HUDEP-2 (cell line): Measurements from ENCODE around the gene PEX1.

Source experiments
- DNase-seq, 76 experiments: peaks; one replicate each; lab custom pipeline; 2025; ENCODE audit not compliant: unreplicated experiment in 76 of 76; lab: John Stamatoyannopoulos, UW

Gene PEX1

DNA sequence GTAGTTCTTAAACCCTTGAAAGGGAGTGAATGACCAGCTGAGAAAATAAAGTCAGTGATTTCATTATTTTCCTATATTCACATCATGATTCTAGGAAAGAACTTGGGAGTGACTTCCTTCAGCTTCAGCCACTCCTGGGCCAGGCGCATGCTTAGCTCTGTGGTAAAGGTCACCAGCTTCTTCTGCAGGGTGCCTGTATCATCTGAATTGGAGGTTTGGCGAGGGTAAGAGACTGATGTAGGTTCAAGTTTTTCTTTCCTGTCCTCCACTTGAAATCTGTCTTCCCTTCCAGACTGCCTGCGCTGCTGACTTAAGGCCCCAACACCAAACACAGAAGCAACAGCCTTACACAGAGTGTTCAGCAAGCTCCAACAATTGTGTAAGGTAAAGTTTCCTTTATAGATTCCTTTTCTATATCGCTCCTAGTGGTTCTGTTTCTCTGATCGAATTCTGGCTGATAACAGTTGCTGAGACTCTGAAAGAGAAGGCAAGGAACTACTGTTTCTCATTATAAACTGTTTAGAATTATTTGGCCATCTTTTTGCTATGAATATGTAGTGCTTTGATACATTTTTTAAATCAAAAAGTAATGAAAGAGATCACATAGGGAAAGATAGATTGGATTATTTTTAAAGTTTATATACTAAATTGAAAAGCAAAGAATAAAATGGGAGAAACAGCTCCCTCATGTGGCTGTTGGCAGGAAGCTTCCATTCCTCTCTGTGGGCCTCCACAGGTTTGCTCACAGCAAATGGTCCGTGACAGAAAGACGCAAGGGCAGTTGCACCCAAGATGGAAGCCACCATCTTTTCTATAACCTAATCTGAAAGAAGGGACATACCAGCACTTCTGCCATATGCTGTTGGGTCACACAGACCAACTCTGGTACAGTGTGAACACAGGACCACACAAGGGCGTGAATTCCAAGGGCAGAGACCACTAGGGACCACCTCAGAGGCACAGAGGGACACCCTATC, 67.0 kb downstream of the PEX1 start:
- DNase-seq, result peak in 35 of 76 experiments; percentile 1 to 40 (median 11)

DNA sequence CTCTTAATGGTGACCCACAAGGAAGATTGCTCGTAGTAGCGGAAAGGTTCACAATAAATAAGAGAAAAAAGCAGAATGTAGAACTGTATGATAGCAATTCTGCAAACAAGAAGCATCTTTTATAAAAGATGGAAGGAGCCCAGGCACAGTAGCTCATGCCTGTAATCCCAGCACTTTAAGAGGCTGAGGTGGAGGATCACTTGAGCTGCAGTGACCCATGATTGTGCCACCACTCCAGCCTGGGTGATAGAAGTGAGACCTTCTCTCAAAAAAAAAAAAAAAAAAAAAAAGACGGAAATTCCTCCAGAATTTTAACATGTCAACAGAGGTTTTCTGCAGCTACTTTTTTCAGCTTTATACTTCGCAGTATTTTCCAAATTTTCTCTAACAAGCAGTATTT, 67.8 kb downstream of the PEX1 start:
- DNase-seq, result no peak

GRCh38 chr7:92460109-92460508, 68.2 kb downstream of the PEX1 start:
- no peak for DNase-seq

DNA sequence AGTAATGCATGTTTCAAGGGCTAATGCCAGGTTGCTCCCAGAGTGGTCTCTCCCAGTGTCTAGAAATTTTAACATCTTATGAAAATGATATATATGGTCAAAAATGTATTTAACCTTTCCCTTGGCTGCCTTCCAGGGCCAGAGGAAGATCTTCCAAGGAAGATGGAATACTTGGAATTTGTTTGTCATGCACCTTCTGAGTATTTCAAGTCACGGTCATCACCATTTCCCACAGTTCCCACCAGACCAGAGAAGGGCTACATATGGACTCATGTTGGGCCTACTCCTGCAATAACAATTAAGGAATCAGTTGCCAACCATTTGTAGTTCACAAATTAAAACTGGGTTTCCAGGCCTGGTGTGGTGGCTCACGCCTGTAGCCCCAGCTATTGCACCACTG, 72.1 kb downstream of the PEX1 start:
- no peak for DNase-seq

DNA sequence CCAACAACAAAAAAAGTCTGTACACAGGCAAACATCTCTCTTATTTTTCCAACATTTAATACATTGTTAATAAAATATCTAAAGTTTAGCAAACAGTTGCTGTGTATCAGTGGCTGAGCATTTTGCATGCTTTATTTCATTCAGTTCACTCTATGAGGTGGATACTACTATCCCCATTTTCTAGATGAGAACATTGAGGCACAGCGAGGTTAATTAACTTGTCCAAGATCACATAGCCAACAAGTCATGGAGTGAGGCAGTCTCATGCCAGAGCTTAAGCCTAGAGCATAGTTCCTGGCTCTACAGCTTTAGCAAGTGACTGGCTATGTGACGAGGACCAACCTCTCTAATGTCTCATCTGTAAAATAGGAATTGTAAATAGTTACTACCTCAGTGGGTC, 76.7 kb downstream of the PEX1 start:
- DNase-seq, result no peak

DNA sequence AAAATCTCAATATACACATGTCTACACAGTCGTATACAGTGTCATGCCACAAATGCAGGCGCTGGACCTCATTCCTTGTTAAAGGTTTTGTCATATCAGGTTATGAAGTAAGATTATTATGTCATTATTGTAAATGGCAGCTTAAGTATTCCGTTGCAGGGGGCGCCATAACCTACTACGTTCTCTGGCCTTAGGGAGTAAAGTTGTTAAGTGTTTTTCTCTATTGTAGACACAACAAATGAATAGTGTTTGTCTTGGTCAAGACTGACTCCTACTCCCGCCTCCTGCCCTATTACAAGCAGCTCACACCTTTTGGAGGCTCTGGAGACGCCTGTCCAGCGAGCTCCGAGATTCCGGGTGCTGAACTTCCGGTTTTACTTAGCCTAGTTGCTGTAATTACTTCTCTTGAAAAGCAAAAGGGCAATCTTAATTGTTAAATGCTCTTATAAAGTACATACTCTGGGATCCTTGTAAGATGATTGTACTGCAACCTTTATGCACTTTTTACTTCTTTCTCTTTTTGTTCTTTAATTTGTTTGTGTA, 80.0 kb downstream of the PEX1 start:
- peak in 60 of 76 experiments; percentile 6 to 66 (median 35) for DNase-seq

DNA sequence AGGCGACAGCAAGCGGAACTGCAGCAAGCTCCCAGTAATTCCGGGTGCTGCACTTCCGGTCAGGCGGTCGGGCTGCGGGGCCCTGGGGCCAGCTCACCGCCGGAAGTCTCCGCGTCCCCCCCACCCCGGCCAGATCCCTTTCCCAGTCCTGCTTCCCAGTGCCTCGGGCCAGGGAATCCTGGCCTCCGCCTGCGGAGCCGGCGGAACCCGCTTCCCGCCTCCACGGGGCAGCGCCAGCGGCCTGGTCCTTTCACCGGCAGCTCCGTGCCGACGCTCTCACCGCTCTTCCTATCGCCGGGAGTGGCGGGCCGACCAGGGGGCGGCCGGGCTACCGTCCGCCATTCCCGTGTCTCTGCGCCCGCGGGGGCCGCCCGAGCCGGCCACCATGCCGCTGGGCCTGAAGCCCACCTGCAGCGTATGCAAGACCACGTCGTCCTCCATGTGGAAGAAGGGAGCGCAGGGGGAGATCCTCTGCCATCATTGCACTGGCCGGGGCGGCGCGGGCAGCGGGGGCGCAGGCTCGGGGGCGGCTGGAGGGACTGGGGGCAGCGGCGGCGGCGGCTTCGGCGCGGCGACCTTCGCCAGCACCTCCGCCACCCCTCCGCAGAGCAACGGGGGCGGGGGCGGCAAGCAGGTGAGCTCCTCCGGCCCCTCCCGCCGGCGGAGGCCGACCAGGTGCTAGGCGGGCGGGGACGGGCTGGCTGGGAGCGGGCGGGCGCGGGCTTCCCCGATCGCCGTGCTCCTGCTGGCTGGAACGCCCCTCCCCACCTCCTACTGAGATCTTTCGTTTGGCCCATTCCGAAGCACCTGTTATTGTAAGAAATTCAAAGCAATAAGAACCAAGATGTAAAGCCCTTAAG, 80.7 kb downstream of the PEX1 start, which contains the start of gene GATAD1:
TSS of gene GATAD1 (plus strand) at position 138 of the 860 bp plus-strand sequence. CDS start at position 386, 248 bp downstream.
- peak in 73 of 76 experiments; percentile 23 to 92 (median 78) for DNase-seq

DNA sequence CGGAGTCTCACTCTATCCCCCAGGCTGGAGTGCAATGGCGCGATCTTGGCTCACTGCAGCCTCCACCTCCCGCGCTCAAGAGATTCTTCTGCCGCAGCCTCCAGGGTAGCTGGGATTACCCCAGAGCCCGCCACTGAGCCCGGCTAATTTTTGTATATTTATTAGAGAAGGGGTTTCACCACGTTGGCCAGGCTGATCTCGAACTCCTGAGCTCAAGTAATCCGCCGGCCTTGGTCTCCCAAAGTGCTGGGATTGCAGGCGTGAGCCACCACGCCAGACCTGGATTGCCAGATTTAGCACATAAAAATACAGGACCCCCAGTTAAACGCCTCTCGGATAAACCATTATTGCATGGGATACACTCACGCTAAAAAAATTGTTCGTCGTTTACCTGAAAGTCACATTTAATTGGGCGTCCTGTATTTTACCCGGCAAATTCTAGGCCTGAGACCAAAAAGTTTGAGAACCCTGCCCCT, 81.4 kb downstream of the PEX1 start:
- DNase-seq, result no peak

DNA sequence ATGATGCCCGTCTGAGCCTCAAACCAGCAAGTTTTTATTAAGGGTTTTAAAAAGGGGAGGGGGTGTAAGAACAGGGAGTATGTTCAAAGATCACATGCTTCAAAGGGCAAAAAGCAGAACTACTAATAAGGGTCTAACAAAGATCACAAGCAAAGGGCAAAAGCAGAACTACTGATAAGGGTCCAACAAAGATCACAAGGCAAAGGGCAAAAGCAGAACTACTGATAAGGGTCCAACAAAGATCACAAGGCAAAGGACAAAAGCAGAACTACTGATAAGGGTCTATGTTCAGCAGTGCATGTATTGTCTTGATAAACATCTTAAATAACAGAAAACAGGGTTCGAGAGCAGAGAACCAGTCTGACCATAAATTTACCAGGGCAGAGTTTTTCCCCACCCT, 85.6 kb downstream of the PEX1 start:
- peak in 20 of 76 experiments; percentile 7 to 81 (median 48) for DNase-seq

DNA sequence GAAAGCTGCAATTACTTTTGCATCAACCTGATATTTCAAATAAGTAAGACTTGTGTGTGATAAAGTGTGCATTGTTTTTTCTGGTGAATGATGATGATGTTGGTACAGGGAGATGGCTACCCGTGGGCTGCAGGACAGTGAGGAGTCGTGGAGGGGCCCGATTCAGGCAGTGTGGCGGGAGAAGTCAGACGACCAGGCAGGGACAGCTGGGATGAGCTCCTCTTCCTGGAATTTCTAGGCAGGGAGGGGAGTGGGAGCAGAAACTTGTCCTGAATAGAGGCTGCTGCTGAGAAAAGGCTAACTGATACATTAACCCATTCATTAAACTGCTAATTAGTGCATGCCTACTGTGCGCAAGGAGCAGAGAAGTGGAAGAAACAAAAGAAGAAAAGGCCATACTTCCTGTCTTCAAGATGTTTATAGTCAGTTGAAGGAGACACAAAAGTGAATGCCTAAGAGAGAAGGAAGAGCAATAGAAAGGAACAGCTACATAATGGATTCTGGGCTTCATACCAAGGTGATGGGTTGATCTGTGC, 90.3 kb downstream of the PEX1 start:
- DNase-seq, result no peak
